Activated CD8-positive, alpha-beta memory T cell treated with anti-CD3 and anti-CD28 coated beads for 48 hours (primary cell): Measurements from ENCODE around the gene CD6.

Source experiments
- DNase-seq, 3 experiments: peaks; one replicate each; pipeline ENCODE4 v3.0.0-alpha.2; 2020; ENCODE audit warnings: low read depth in 2 of 3, low spot score in 2 of 3

Gene CD6

DNA sequence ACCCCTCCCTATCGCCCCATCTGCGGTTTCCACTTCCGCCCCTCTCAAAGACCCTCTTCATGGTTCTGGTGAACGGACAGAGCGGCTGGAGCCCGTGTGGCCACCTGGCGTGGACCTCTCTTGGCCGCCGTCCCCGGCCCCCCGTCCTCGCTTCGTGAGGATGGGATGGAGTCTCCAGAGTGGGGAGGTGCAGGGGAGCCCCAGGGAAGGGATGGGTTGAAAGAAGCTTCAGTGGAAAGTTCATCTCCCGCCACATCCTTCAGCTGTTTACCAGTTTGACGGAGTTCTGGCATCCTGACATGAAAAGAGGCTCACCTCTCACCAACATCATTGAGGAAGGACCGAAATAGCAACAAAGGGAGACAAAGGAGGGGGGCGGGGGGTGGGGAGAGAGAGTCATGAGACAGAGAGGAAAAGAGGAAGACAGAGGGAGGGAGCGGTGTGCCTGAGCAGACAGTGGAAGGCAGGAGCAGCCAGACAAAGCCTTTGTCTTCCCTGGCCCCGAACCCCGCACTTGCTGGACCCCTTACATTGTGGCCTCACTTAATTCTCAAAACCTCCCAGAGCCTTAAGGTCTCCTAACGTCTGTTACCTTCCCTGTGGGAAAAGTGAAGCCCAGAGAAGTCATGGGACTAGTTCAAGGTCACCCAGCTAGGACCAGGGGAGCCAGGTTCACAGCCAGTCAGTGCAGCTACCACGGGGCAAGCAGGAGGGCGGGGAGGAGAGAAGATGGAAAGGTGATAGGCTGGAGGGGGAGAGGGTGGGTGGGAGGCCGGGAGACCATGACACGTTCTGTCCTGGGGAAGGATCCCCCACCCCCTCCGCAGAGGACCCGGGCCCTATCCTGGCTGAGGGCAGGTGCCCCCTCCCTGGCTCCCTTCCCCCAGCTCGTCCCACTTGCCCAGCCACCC lies 54.9 kb downstream of the CD6 start:
- no peak for DNase-seq

DNA sequence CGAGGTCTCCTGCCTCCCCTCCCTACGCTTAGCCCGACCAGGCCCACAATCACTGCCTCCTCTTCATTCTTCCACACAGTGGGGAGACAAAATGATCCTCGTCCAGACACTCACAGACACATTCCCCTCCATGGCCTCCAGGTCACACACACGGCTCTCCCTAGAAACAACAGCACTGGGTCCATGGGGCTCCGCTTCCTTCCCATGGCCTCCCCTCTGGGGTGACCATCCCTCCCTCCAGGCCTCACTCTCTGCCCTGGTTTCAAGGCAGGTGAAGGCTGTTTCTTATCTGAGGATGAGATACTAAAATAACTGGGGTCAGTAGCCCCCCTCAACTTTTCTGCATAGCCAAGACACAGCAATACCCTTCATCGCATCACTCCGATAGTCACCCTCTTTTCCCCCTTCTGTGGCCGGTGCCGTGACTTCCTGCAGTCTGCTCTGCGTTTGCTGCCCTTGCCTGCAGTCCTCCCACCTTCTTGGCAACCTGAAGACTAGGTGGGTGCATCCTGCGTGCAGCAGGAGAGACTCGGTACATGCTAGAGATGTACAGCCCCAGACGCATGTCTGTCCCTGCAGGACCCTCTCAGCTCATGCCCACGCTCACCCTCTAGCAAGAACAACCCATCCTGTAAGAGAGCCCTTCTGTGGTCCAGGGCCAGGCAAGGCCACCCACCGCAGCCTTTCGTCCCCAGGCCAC lies 55.8 kb downstream of the CD6 start:
- DNase-seq, result no peak

DNA sequence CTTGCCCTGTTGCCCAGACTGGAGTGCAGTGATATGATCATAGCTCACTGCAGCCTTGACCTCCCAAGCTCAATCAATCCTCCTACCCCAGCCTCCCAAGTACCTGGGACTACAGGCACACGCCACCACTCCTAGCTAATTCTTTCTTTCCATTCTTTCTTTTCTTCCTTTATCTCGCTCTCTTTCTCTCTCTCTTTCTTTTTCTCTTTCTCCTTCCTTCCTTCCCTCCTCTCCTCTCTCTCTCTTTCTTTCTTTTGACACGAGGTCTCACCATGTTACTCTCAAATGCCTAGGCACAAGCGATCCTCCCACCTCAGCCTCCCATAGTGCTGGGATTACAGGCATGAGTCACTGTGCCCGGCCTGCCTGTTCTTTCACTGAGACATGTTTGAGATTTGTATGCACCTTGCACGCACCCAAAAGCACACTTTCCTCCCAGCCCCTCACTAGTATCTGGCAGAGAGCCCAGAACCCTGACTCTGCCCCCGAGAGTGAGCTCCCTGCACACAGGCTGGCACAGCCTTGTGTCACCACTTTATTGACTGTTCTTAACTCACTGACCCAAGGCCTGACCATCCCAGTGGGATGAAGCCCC lies 56.8 kb downstream of the CD6 start:
- DNase-seq, result no peak

DNA sequence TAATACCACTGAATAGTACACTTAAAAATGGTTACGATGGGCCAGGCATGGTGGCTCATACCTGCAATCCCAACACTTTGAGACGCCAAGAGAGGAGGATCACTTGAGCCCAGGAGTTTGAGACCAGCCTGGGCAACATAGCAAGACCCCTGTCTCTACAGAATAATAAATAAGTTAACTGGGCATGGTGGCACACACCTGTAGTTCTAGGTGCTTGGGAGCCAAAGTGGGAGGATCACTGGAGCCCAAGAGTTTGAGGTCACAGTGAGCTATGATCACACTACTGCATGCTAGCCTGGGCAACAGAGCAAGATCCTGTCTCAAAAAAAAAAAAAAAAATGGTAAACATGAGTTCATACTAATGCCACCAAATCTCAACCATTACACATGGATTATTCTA lies 61.3 kb downstream of the CD6 start:
- no peak for DNase-seq

DNA sequence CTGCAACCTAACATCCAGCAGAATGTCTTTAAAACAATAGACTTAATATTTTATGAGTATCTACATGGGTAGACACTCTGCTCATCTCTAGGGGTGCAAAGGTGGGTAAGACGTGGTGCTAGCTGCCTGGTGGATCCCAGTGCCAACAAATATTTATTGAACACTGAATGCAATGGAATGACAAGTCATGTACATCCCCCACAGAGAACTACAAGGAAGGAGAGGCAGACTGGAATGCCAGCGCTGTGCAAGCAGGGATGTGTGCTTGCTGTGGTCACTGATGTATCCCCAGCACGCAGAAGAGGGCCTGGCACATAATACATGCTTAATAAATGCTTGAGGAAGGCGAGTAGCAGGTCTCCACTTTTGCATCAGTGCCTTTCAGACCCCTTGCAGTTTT lies 61.9 kb downstream of the CD6 start:
- DNase-seq, result no peak

DNA sequence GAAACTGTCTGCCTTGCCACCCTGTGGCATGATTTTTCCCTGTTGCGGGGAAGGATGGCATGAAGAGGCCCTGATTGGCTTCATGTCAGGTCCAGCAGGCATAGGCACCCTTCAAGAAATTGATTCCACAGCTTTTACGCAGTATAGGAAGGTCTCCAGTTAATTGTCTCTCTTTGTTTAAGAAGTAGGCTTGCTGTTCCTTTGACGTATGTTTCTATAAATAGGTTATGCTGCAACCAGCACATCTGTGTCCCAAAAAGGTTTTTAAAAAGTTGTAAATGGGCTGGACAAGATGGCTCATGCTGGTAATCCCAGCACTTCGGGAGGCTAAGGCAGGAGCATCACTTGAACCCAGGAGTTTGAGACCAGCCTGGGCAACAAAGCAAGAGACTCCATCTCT lies 62.6 kb downstream of the CD6 start:
- DNase-seq, result no peak

DNA sequence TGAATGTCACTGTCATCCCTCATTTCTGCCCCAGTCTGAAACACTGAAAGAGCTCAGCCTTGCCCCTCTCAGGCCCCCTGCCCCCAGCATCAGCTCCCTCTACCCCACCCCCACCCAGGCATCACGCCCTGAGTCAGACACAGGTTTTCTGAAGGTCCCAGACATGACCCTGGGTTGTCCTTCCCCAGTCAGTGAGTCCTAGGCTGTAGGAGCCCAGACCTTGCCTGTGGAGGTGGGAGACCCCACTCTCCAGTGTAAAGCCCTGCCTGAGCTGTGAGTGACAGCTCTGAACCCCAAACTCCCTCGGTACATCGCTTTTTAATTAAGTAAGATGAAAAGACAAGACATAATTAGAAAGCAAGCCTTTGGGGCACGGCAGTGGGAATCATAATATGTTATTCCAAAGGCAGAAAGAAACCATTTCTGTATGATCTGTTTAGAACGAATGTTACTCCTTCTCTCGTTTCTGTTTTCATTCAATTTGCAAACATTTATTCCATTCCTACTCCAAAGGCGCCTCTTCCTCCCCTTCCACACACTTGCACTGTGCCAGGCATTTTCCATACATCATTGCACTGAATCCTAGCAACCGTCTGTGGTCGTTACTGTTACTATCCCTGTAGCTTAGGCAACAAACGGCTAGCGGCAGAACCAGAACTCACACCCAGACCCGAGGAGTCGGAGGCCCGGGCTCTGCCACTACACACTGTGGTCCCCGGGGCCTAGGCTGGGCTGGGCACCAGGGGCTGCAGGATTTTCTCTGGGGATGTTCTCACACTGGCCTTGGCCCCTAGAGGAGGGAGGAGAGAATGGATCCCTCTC lies 63.4 kb downstream of the CD6 start:
- no peak for DNase-seq

DNA sequence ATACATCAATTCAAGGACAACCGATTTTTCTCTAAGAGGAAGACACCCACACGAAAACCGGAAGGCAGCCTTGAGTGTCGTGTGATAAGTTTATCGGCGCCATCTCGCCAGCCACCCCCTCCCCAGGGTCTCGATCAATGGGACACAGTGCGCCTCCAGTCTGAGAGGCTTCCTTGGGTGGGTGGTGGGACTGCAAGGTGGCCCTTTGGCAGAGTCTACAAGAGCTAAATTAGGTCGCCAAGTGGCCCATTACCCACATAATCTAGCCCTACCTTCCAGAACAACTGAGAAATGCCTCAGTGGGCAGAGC lies 64.0 kb downstream of the CD6 start:
- no peak for DNase-seq

DNA sequence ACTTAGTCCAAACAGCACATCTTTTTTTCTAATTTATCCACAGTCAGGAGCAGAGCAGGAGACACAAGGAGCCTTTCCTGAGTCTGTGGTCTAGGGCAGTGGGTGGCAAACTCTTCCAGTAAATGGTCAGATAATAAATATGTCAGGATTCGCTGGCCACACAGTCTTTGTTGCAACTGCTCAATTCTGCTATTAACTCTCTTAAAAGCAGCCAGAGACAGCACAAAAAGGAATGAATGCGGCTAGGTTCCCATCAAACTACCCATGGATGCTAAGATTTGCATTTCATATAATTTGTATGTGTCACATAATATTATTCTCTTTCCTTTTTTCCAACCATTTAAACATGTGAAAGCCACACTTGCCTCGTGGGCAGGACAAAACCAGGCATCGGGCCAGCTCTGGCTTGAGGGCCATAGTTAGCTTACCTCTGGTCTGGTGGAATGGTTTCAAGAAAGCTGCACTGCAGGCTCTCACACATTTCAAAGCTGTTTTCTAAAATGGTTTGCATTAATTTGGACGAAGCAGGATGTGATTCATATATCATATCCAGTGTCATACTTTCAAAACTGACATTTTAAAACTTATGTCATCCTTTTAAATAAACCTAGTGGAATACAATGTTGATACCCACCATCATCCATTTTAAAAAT lies 66.1 kb downstream of the CD6 start:
- no peak for DNase-seq

DNA sequence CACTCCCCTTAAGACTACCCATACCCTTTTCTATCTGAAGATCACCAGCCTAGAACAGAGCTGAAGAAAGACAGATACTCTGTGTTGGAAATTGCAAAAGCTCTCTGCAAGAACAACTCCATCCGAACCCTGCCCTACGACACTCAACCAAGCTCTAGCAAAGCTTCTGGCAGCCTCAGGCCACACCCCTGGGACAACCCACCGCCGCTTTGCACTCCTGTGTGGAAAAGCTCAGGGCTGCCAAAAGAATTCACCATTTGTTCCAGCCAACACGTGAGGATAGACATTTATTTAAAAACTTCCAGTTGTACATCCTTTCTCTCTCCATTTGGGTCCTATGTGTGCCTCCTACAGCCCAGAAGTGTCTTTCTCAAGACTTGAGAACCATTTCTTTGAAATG lies 68.4 kb downstream of the CD6 start:
- no peak for DNase-seq

DNA sequence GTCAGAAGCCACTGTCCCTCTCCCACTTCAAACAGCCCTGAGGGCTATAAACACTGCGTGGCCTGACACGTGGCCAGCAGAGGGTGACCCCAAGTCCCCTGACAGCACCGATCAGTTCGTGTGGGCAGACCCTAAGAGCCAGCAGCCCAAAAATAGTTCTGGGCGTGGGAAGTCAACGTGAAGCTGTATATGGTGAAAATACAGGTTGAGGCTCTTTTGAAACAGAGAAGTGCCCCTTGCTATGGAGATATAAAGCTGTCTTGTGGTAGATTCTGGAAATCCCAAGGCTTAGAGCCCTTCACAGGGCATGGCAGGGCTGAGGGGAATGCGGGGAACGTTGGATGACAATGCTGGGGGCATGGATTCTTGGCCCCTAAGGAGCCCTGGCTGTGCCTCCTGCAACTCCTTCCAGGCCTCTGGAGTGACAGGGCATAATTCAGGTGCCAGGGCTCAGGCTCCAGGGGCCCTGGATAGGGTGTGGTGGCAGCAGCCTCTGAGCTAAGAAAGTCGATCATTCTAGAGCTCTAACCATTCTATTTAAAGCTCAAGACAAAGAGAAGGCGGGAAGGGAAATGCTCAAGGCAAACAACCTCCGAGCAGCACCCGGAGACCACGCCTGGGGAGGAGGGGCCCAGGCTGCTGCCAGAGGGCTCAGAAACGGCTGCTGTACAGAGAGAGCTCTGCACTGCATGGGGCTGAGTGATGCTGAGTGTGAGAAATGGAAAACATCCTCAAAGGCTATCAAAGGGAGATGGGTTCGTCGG lies 70.5 kb downstream of the CD6 start:
- peak in 1 of 3 experiments; percentile 46 for DNase-seq

DNA sequence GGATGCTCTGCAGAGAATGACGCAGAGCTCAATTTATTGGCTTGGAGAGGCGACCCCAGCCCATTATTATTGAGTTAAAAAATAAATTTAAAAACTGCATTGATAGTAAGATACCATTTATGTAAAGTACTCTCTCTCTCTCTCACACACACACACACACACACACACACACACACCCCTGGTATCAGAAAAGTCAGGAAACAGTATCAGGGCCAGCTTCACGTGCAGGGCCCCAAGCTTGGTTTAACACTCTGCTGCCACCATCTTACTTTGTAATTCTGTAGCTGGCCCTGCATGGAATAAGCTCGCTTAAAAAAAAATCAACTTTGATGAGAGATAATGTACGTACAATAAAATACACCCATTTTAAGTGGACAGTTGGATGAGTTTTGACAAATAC lies 71.1 kb downstream of the CD6 start:
- no peak for DNase-seq

DNA sequence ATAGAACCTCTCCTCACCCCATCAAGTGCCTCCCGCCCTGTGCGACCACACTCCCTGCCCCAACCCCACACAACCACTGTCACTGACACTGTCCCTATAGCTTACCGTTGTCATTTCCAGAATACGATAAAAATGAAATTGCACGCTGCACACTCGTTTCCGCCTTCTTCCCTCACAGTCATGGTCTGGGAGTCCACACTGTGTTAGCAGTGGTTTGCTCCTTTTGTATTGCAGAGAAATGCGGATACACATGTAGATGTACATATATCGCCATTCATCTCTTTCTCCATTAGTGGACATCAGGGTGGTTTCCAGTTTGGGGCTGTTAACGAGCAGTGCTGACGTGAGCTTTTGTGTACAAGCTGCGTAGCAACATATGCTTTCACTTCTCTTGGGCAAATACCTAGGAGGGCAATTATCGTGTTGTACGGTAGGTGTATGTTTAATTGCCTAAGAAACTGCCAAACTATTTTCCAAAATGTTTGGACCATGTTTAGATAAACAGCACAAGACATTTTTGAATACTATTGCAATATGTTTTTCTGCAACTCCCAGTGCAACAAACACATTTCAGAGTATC lies 71.6 kb downstream of the CD6 start:
- no peak for DNase-seq

DNA sequence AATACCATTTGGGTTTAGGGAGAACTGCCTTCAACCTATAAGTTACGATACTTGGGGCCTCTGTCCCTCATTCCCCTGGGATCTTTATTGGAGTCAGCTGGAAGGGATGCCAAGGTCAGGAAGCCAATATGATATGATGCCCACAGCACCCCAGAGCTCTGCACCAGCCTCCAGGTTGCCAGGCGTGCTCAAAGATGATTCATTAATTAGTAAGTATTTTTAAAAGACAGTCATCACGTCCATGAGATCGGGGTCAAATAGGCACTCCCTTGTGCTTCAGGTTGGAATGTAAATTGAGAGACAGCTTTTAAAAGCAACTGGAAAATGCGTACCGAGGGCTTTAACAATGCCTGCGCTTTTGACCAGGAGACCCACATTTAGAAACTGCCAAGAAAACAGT lies 73.8 kb downstream of the CD6 start:
- DNase-seq, result no peak

DNA sequence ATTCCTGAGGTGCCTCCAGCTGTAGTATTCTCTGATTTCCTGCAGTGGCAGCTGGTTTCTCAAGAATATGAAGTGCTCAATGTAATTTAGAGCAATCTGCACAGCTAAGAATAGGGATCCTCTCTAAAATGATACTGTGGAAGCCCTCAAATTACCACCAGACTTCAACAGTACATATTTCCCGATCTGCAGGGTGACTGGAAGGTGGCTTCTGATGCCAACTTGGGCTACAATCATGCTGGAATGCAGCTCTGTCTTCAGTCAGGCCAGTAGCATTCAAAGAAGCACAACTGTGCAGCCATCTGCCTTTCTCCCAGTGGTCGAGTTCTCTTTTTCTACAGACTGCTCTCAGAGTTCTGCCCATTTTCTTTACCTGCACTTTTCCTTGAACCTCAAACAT lies 75.4 kb downstream of the CD6 start:
- no peak for DNase-seq

DNA sequence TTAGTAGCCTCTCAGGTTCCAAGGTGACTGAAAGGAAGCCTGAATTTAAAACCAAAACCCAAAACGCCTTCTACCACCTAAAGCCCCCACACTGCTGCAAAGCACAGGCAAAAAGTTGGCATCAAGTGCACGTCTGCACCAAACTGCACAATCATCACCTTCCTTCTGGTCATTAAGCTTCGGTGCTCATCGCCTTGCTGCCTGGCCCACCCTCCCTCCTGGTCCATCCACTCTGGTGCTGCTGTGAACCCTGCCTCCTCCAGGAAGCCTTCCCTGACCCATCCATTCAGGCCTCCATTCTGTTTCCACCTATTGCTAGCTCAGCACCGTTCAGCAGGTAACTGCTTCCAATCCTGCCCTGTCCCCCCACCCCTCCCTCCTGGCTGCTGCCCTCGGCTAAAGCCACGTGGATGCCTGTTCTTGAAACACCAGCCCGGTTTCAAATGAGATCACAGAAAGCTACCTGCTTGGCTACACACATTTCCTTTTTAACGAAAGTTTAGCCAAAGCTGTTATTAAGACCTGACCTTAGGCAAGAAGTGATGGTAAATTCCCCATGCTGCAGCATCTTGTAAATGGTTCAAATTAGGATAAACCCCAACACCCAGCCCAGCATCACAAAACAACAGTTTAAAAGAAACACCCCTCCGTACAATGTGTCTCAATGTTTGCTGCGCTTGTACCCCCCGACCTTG lies 77.0 kb downstream of the CD6 start:
- no peak for DNase-seq

DNA sequence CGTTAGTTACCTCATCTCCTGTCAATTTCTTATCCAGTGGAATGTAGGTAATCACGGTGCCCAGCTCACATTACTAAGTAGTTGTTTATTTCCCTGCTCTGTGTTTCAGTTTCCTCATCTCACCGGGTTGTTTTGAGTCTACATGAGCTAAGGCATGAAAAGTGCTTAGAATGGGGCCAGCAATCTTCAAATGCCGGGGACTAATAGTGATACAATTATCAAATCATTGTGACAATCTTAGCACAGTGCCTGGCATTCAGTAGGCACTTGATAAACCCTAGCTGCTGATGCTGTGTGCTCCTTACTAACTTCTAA lies 77.5 kb downstream of the CD6 start:
- no peak for DNase-seq

DNA sequence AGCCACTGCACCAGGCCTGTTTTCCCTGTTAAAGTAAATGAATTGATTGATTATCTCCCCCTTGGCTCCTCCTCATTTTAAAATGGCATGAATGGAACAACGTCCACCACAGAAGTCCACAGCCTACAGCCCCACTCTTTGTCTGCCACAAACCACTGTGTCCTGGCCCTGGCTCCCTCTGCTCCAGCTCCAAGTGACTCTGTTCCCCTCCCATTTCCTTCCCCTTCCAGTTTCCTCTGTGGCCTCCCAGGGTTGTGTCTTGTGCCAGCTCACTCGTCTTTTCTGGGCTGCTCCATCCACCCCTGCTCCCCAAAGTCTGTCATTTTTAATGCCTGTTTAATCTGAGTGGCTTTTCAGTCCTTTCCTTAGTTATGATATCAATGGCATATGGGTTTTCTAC lies 78.4 kb downstream of the CD6 start:
- no peak for DNase-seq

DNA sequence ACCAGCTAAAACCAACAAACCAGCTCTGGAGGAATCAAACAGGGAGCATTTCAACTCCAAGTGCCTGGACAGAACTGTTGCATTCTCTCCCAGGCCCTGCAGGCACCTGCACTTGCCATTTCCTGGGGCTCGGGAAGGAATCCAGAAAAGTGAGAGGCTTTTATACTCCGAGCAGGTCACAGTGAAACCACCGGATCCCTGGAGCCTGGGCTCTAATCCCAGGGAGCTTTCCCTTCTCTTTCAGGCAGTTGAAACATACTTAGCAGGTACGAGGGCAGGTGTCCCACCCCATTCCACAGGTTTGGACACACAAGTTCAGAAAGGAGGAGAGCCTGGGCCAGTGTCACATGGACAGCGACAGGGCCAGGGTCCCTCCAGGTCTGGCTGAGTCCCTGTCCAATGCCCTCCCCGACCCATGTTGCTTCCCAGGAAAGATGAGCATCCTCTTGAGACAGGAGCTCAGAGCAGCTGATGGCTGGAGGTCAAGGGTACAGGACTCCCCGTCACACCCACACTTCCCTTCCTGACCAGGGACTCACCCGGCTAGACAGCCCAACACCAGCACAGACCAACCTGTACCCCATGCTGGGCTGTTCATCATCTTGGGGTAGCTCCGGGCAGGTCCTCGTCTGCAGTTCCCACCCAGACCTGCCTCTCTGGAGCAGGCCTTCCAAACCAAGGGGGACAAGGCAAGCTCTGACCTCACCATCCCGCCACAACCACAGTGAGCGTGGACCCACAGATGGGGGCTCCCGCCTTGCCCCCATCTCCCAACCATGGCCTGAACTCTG lies 80.9 kb downstream of the CD6 start:
- DNase-seq, result no peak
